Measurements from ENCODE around the gene LIX1L. TPM values are rescaled to one million over a fixed set of nuclear protein-coding genes. Genes with fewer than 3 reads are reported as not detected.

LIX1L gene
- total RNA-seq, 1 experiment from 2014 or later: 0.82 TPM

GRCh38 chr1:145891587-145892485, 66.0 kb downstream of the LIX1L start:
- Mint-ChIP-seq H3K9me3 (ENCODE audit: unreplicated experiment) (no peaks in the 10 kb centered on the region), H3K27ac (ENCODE audit: unreplicated experiment) (peak overlapping the region; percentile 84), H3K36me3 (ENCODE audit: insufficient read depth, unreplicated experiment) (no peaks in the 10 kb centered on the region), H3K27me3 (ENCODE audit: insufficient read depth, unreplicated experiment) (no peaks in the 10 kb centered on the region), H3K4me1 (ENCODE audit: low read depth, unreplicated experiment) (peaks cover 7% of the 10 kb centered on the region), H3K4me3 (ENCODE audit: unreplicated experiment) (peak overlapping the region; percentile 66)
- Histone ChIP-seq H3K27me3 (replicated peaks; ENCODE audit: control insufficient read depth, insufficient read depth, low read length) (no peaks in the 10 kb centered on the region), H3K4me3 (ENCODE audit: low read depth, low read length) (no peak overlapping the region), H3K4me1 (peaks cover 8% of the 10 kb centered on the region), H3K9me3 (no peaks in the 10 kb centered on the region), H3K36me3 (ENCODE audit: control insufficient read depth, insufficient read depth, low read length) (no peaks in the 10 kb centered on the region)
- CTCF ChIA-PET: interaction anchor here (0.6 to 2.3 kb wide), 24 partner anchors 10 to 144 kb away, joined by 3 to 32 read pairs (median 4); partner anchors contain the start of genes ANKRD34A, ITGA10, LIX1L and NUDT17
- TF ChIP-seq CTCF (IDR thresholded peaks at IDR 0.05; ENCODE audit: insufficient read depth in 1 of 2, low read depth in 1 of 2, low read length in 1 of 2, severe bottlenecking in 1 of 2, unreplicated experiment in 1 of 2): peak; percentile 91 to 95
- BruUV-seq (replicated peaks): no TSS peak
- POLR2A ChIA-PET: interaction anchor here (0.5 to 1.1 kb wide), 8 partner anchors 32 to 161 kb away, joined by 3 to 12 read pairs (median 4); partner anchors contain the start of genes ANKRD34A, LIX1L, POLR3GL and RBM8A
- peak; percentile 95 to 97 for DNase-seq
- intact Hi-C loops (cut with micrococcal nuclease; ENCODE audit: unreplicated experiment): loop anchor here (1.0 to 5.0 kb wide), 8 partner anchors 12 to 145 kb away; partner anchors contain the start of genes ITGA10 and RBM8A

- Histone ChIP-seq H3K4me3 (ENCODE audit: low read depth, low read length) (no peak overlapping the region), H3K4me1 (peaks cover 8% of the 10 kb centered on the region), H3K9me3 (no peaks in the 10 kb centered on the region), H3K27me3 (replicated peaks; ENCODE audit: control insufficient read depth, insufficient read depth, low read length) (no peaks in the 10 kb centered on the region), H3K36me3 (ENCODE audit: control insufficient read depth, insufficient read depth, low read length) (no peaks in the 10 kb centered on the region)
- ChIA-PET CTCF (interaction anchor here (0.6 to 2.3 kb wide), 14 partner anchors 18 to 145 kb away, joined by 3 to 32 read pairs (median 4); partner anchors contain the start of genes ANKRD34A, ITGA10, LIX1L and NUDT17), POLR2A (interaction anchor here (0.7 to 1.1 kb wide), 4 partner anchors 31 to 67 kb away, joined by 3 to 5 read pairs (median 3); partner anchors contain the start of genes LIX1L and RBM8A)
- H3K9me3 Mint-ChIP-seq (ENCODE audit: unreplicated experiment): no peaks in the 10 kb centered on the region
- H3K36me3 Mint-ChIP-seq (ENCODE audit: insufficient read depth, unreplicated experiment): no peaks in the 10 kb centered on the region
- H3K27ac Mint-ChIP-seq (ENCODE audit: unreplicated experiment): no peak overlapping the region
- H3K4me3 Mint-ChIP-seq (ENCODE audit: unreplicated experiment): no peak overlapping the region
- DNase-seq: no peak
- intact Hi-C loops (cut with micrococcal nuclease; ENCODE audit: unreplicated experiment): loop anchor here (5.0 kb wide), 2 partner anchors 36 to 146 kb away; partner anchors contain the start of gene RBM8A
- no peaks in the 10 kb centered on the region for H3K27me3 Mint-ChIP-seq (ENCODE audit: insufficient read depth, unreplicated experiment)
- H3K4me1 Mint-ChIP-seq (ENCODE audit: low read depth, unreplicated experiment): peaks cover 7% of the 10 kb centered on the region
- no TSS peak for BruUV-seq (replicated peaks)
- no peak for TF ChIP-seq CTCF (IDR thresholded peaks at IDR 0.05; ENCODE audit: insufficient read depth in 1 of 2, low read depth in 1 of 2, low read length in 1 of 2, severe bottlenecking in 1 of 2, unreplicated experiment in 1 of 2)
These were observed 66.7 kb downstream of the LIX1L start for GRCh38 chr1:145891143-145891542.

GRCh38 chr1:145889722-145890121, 68.1 kb downstream of the LIX1L start:
- peaks cover 16% of the 10 kb centered on the region for H3K4me1 Mint-ChIP-seq (ENCODE audit: low read depth, unreplicated experiment)
- intact Hi-C loops (cut with micrococcal nuclease; ENCODE audit: unreplicated experiment): loop anchor here (5.0 kb wide), 2 partner anchors 38 to 148 kb away; partner anchors contain the start of gene RBM8A

More at GRCh38 chr1:145889722-145890121, 68.1 kb downstream of the LIX1L start:
- Mint-ChIP-seq H3K27me3 (ENCODE audit: insufficient read depth, unreplicated experiment) (peaks cover 8% of the 10 kb centered on the region), H3K36me3 (ENCODE audit: insufficient read depth, unreplicated experiment) (no peaks in the 10 kb centered on the region), H3K4me3 (ENCODE audit: unreplicated experiment) (no peak overlapping the region), H3K27ac (ENCODE audit: unreplicated experiment) (no peak overlapping the region), H3K9me3 (ENCODE audit: unreplicated experiment) (no peaks in the 10 kb centered on the region)
- peaks cover 8% of the 10 kb centered on the region for H3K4me1 ChIP-seq
- no TSS peak for BruUV-seq (replicated peaks)
- no peak overlapping the region for H3K4me3 ChIP-seq (ENCODE audit: low read depth, low read length)
- no peak for DNase-seq
- H3K27me3 ChIP-seq (replicated peaks; ENCODE audit: control insufficient read depth, insufficient read depth, low read length): 0 out of 2 replicates have a peak, but pooled peaks cover 2% of the 10 kb centered on the region
- no peak for TF ChIP-seq CTCF (IDR thresholded peaks at IDR 0.05; ENCODE audit: insufficient read depth in 1 of 2, low read depth in 1 of 2, low read length in 1 of 2, severe bottlenecking in 1 of 2, unreplicated experiment in 1 of 2)
- ChIA-PET CTCF (no interaction called here), POLR2A (no interaction called here)
- no peaks in the 10 kb centered on the region for H3K36me3 ChIP-seq (ENCODE audit: control insufficient read depth, insufficient read depth, low read length)
- H3K9me3 ChIP-seq: no peaks in the 10 kb centered on the region

Measured in Caco-2 (cell line).